CD4-positive, alpha-beta T cell treated with Interleukin-15 for 4 hours (primary cell): ENCODE measurements around the gene CHN2.

Experiments used
- DNase-seq: peaks from one replicate; pipeline ENCODE4 v3.0.0-alpha.2; 2020; ENCODE audit warnings: low spot score

Gene CHN2

GRCh38 chr7:29228289-29229011 lies 33.9 kb downstream of the CHN2 start:
- DNase-seq = no peak

GRCh38 chr7:29229066-29229465 lies 34.5 kb downstream of the CHN2 start:
- no peak for DNase-seq

DNA sequence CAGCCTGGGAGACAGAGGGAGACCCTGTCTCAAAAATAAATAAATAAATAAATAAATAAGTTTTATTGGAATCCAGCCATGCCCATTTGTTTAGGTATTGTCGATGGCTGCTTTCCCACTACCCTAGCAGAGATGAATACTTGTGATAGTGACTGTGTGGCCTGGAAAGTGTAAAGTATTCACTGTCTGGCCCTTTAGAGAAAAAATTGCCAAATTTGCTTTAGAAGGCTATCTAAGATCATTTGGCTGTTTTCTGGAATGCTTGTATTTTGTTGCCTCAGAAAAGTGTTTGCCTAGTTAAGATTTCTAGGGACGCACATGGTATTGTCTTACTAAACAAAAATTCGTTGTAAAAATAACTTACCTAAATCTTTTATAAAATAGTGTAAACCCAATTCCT lies 35.4 kb downstream of the CHN2 start:
- DNase-seq = no peak

DNA sequence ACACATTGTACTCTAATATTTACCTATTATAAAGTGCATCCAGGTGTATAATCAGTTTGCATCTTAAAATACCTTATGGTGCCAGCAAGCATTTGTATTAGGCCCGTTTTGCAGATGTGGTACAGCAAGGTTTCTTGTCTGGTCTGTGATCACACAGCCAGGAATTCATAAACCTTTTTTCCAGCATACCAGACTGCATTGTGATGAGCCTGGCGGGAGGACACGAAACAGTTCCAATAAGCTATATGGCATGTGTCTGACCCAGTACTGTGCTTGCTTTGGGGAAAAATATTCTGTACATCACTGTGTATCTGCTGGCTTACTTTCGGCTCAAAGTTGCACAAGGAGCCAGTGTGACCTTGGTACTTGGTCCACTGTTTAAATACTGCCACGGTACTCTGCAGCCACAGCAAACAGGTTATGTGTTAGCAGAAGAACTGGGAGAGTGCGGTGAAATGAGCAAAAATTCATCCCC lies 36.3 kb downstream of the CHN2 start:
- no peak for DNase-seq

DNA sequence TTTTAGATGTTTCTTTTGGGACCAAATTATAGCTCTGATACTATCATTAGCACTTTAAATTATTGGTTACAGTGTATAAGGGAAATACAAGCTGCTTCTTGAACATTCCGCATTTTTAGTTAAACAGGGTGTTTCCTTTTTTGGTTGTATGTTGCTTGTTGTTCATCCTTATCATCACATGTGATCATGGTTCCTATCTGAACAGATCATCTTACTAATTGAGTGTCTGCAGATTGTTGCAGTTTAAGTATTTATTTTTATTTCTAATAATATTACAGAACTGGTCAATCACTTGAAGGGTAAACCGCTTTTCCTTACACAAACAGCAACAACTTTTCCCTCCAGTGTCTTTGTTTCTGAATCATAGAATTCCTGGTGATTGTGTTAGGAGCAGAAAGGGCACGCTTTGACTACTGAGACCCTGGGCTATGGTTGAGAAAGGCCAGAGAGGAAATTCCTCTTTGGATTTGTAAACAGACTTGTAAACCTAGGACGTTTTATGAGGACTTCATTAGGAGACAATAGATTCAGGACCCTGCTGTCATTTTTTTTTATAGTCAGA lies 37.2 kb downstream of the CHN2 start:
- DNase-seq = no peak

DNA sequence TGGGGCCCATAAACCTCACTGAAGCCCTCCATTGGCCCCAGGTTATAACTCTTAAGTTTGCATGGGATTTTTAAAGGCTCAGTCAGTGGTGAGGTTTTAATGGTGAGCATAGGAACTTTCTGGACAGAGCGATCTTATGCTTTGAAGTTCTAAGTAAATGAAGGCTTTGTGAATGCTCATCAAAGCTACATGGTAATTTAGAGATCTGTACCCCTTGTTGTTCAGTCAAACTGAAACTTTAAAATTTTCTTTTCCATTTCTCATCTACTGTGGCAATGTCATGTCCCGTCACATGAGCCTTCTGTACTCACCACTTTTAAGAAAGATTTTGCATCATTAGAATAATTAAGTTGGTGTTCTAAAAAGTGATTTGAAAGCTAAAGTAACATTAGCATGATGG lies 39.9 kb downstream of the CHN2 start:
- DNase-seq = no peak

- no peak for DNase-seq
Observed at GRCh38 chr7:29236071-29236580, 41.6 kb downstream of the CHN2 start.

- DNase-seq = no peak
Observed at GRCh38 chr7:29236649-29237048, 42.1 kb downstream of the CHN2 start.

GRCh38 chr7:29237489-29237888 lies 42.9 kb downstream of the CHN2 start:
- no peak for DNase-seq

- no peak for DNase-seq
Observed at GRCh38 chr7:29239638-29240037, 45.1 kb downstream of the CHN2 start.

GRCh38 chr7:29242265-29242664 lies 47.7 kb downstream of the CHN2 start:
- no peak for DNase-seq

- DNase-seq = peak; percentile 44
Observed at GRCh38 chr7:29243910-29244655, 49.5 kb downstream of the CHN2 start.

DNA sequence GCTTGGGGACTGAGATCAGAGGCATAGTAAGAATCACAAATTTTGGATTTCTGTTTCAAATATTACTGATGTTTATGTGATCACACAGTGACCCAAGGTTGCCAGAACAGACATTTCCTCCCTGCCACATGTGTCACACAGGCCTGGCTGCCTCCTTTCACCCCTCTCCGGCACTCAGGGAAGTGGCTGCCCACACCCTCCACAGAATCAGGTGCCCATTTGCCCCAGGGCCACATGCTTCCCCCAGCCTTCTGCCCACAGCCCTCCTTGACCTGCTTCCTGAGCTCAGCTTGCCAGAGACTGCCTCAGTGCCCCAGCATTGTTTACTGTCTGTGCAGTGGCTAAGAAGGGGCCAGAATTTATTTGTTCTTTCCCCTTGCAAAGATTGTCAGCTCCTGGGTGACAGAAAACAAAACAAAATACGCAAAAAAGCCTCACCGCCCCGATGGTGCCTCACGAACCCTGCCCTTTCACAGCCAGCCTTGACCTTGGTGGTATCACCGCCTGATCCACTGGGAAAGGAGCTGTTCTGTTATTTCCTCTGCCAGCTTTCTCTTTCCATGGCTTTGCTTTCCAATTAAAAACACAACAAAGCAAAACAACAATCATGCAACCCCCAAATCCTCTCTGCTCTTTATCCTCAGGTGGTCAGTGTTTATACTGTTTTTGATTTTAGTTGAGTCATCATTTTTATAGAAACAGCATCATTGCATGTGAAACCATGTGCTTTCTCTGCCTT lies 52.8 kb downstream of the CHN2 start:
- DNase-seq = no peak

GRCh38 chr7:29247963-29248236 lies 53.3 kb downstream of the CHN2 start:
- no peak for DNase-seq

GRCh38 chr7:29248713-29249382 lies 54.3 kb downstream of the CHN2 start:
- DNase-seq = no peak

DNA sequence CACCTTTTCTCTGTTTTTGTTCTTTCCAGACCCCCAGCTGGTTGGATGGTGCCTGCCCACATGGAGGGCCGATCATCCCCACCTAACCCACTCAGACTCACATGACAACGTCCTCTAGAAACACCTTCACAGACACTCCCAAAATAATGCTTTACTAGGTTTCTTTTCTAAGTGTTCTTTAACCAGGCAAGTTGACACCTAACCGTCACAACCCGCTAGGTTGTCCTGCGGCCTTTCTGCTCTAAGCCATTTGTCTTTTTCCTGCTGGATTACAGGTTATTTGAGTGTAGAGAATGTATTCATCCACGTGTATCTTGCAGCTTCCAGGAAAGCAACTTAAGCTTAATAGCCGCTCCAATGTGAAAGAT lies 54.8 kb downstream of the CHN2 start:
- DNase-seq = no peak

DNA sequence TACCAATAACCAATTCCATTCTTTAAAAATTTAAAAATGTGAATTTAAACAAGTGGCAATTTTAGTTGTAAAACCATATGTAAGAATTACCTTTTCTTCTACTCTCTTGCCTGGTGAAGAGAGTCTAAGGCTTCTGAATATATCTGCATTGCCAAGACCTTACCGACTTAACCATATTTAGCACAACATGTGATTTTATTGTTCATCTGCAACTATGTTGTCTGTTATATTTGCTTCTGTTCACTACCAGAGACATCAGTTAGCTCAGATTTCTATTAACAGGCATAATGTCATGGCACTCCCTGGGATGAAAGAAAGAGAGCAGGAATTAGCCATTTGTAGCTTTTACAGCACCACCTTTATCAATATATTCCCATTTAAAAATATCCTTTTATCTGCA lies 55.3 kb downstream of the CHN2 start:
- no peak for DNase-seq

DNA sequence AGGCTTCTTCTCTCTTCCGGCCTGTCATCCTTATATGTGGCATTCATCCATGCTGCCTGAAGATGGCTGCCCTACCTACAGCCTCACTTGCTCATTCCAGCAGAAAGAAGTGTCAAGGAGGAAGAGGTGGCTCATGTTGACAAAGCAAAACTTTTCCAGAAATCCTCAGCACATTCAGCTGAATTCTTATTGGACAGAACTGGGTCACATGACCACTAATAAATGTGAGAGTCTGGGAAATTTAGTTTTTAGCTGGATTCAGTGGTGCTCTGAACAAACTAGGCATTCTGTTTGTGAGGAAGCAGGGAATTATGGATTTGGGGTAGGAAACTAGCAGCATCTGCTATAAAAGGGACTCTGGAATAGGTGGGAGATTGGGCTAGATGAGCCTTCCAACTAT lies 58.6 kb downstream of the CHN2 start:
- no peak for DNase-seq

- no peak for DNase-seq
Observed at GRCh38 chr7:29254591-29254990, 60.0 kb downstream of the CHN2 start.

- DNase-seq = no peak
Observed at GRCh38 chr7:29255199-29255878, 60.8 kb downstream of the CHN2 start.

- DNase-seq = peak; percentile 19
Observed at GRCh38 chr7:29255906-29256692, 61.5 kb downstream of the CHN2 start.
